Sigmoid colon (tissue), 7 donors: ENCODE measurements around the gene RSPRY1. TPM values are rescaled to one million over a fixed set of nuclear protein-coding genes. Genes with fewer than 3 reads are reported as not detected.

Experiments
- DNase-seq: peaks from one replicate; pipeline ENCODE4 v3.0.0-alpha.2; 2019
- H3K27ac ChIP-seq, 4 donors: fragments of 200-600 bp; sonication (generic); one replicate each; pipeline ENCODE4 v1.5.1; 2016 to 2019; ENCODE audit warnings: mild to moderate bottlenecking in 1 of 4
- H3K27me3 ChIP-seq, 3 donors: fragments of 200-600 bp; sonication (generic); one replicate each; pipeline ENCODE4 v1.5.1; 2019; ENCODE audit warnings: mild to moderate bottlenecking in 1 of 3
- H3K36me3 ChIP-seq, 4 donors: fragments of 200-600 bp; sonication (generic); one replicate each; pipeline ENCODE4 v1.5.1; 2016 to 2019
- H3K4me1 ChIP-seq, 4 donors: fragments of 200-600 bp; sonication (generic); one replicate each; pipeline ENCODE4 v1.5.1; 2017 to 2019
- H3K4me3 ChIP-seq, 4 donors: fragments of 200-600 bp; sonication (generic); one replicate each; pipeline ENCODE4 v1.5.1; 2017 to 2019; ENCODE audit warnings: mild to moderate bottlenecking in 2 of 4, moderate library complexity in 1 of 4
- H3K9me3 ChIP-seq, 4 donors: fragments of 200-600 bp in 3 of 4; sonication (generic) in 3 of 4; one replicate each; pipeline versions ENCODE4 v1.5.1 to v1.6.1; 2013 to 2019
- EP300 ChIP-seq, 4 donors: sonication (generic); formaldehyde crosslinking; IDR thresholded peaks; one replicate each; pipeline ENCODE4 v1.6.1; 2017; ENCODE audit warnings: antibody characterized with exemption in 4 of 4
- POLR2A ChIP-seq, 2 donors: fragments of 450-650 bp; IDR thresholded peaks; one replicate each; pipeline ENCODE4 v1.6.1; 2016; ENCODE audit warnings: antibody characterized with exemption in 2 of 2, mild to moderate bottlenecking in 2 of 2, moderate library complexity in 2 of 2
- POLR2AphosphoS5 ChIP-seq, 4 donors: sonication (generic); formaldehyde crosslinking; IDR thresholded peaks; one replicate each; pipeline ENCODE4 v1.6.1; 2017; ENCODE audit warnings: antibody characterized with exemption in 4 of 4
- WGBS, 2 donors: extraction: QIAGEN DNeasy Blood & Tissue Kit; methylation state at CpG; one replicate each; pipeline ENCODE4 v1.1.7; 2013; 5-methylcytosine and 5-hydroxymethylcytosine counted together
- intact Hi-C: fragments of 100-400 bp; cut with DNase I; formaldehyde crosslinking; loops from one replicate; pipeline ENCODE4 v1.15.1; 2023
- polyA plus RNA-seq, 3 donors: library from polyadenylated mRNA; stranded (reverse); fragments of 200-250 nt; gene quantifications; one replicate each; pipeline ENCODE4 v1.2.3, GENCODE V29; 2013
- total RNA-seq, 4 donors: library from RNA; depleted of rRNA; stranded (reverse); fragments of >200 nt; gene quantifications; one replicate each; pipeline ENCODE4 v1.1.0, GENCODE V29; 2016
- TF ChIP-seq, protein P1 (sequence below), 4 experiments: fragments of 450-650 bp in 3 of 4; fragments of 200-600 bp in 1 of 4; IDR thresholded peaks; one replicate each; pipeline ENCODE4 v1.5.1; 2016 to 2019; ENCODE audit warnings: antibody characterized with exemption in 4 of 4, mild to moderate bottlenecking in 3 of 4, moderate library complexity in 2 of 4
- donor health status: healthy with polysubstance abuse.
- donor health status: Bipolar disorder and iron deficiency.
- donor health status: healthy.

Gene RSPRY1
- total and polyA plus RNA-seq, 7 donors = 12.6 to 42.7 (median 30.6) TPM

DNA sequence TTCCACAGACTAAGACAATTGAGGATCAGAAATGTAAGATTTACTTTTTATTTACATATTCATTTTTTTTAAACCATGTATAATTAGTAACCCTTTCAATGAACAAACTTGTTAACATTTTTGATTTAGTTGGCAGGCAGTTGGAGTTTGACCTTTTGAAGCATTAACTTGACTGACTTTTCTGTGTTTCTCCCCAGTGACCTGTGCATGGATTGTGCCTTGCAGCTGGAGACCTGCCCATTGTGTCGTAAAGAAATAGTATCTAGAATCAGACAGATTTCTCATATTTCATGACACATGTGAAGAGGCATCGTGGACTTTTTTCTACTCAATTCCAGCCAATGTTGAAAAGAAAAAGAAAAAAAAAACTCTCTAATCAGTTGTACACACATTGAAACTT, 52.6 kb downstream of the RSPRY1 start:
- Histone ChIP-seq H3K4me3 (no peak overlapping the region), H3K4me1 (no peaks in the 10 kb centered on the region), H3K9me3 (no peaks in the 10 kb centered on the region), H3K27ac (no peak overlapping the region), H3K36me3 (peaks cover 12 to 69% (median 25%) of the 10 kb centered on the region in 4 donors), H3K27me3 (no peaks in the 10 kb centered on the region)
- intact Hi-C loops = no loop called here
- 59 to 84% methylated on average over 2 of the region's 2 CpGs for WGBS, 2 donors
- DNase-seq = no peak
- TF ChIP-seq, protein P1, sequence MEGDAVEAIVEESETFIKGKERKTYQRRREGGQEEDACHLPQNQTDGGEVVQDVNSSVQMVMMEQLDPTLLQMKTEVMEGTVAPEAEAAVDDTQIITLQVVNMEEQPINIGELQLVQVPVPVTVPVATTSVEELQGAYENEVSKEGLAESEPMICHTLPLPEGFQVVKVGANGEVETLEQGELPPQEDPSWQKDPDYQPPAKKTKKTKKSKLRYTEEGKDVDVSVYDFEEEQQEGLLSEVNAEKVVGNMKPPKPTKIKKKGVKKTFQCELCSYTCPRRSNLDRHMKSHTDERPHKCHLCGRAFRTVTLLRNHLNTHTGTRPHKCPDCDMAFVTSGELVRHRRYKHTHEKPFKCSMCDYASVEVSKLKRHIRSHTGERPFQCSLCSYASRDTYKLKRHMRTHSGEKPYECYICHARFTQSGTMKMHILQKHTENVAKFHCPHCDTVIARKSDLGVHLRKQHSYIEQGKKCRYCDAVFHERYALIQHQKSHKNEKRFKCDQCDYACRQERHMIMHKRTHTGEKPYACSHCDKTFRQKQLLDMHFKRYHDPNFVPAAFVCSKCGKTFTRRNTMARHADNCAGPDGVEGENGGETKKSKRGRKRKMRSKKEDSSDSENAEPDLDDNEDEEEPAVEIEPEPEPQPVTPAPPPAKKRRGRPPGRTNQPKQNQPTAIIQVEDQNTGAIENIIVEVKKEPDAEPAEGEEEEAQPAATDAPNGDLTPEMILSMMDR (IDR thresholded peaks at IDR 0.05) = no peak
- no peak for TF ChIP-seq POLR2A (IDR thresholded peaks at IDR 0.05)
- TF ChIP-seq EP300 (IDR thresholded peaks at IDR 0.05) = no peak
- TF ChIP-seq POLR2AphosphoS5 (IDR thresholded peaks at IDR 0.05) = no peak

DNA sequence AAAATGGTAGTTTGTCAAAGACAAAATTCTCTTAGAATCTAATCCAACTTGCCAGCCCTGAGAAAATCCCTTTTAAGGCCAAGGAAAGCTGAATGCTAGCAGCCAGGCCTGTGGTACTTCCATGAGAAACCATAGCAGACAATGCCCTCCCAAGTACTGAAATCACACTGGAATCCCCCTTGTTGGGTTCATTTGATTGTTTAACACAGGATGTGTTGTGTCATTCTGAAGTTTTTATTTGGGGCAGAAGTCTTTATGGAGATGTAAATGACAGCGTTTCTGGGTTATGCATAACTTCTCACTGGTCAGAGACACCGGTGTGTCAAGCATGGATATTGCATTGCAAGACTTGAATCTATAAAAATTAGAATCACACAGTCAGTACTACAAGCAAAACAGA, 53.0 kb downstream of the RSPRY1 start:
- TF ChIP-seq EP300 (IDR thresholded peaks at IDR 0.05) (no peak), POLR2A (IDR thresholded peaks at IDR 0.05) (no peak)
- TF ChIP-seq, protein P1 (IDR thresholded peaks at IDR 0.05) = no peak
- Histone ChIP-seq H3K36me3 (peaks cover 11 to 65% (median 21%) of the 10 kb centered on the region in 4 donors), H3K4me1 (peaks cover 0 to 1% (median under 1%) of the 10 kb centered on the region in 4 donors), H3K4me3 (no peak overlapping the region), H3K27ac (no peak overlapping the region), H3K9me3 (no peaks in the 10 kb centered on the region), H3K27me3 (no peaks in the 10 kb centered on the region)
- 69 to 71% methylated on average over 2 of the region's 2 CpGs for WGBS, 2 donors
- intact Hi-C loops = no loop called here
- DNase-seq = no peak

DNA sequence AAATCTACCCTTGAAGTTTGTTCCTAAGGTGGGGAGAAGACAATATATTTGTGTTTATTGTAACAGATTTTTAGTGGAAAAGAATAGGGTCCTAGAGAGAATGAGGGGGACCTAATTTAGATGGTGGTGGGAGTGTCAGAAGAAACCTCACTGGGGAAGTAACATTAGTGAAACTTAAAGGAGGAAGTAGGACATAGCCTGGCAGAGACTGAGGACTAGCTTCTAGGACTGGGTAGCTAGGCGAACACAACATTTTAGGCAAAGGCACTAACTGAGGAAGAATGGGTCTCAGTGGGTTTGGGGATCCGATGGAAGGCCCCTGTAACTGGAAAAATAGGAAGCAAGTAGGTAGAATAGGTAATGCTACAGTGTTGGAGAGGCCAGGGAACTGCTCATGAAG, 54.7 kb downstream of the RSPRY1 start:
- intact Hi-C loops = no loop called here
- no peak overlapping the region for H3K27ac ChIP-seq
- no peak overlapping the region for H3K4me3 ChIP-seq
- H3K27me3 ChIP-seq = no peaks in the 10 kb centered on the region
- peaks cover 0 to 6% (median 4%) of the 10 kb centered on the region in 4 donors for H3K4me1 ChIP-seq
- TF ChIP-seq, protein P1 (IDR thresholded peaks at IDR 0.05) = no peak
- TF ChIP-seq EP300 (IDR thresholded peaks at IDR 0.05) = no peak
- no peak for TF ChIP-seq POLR2A (IDR thresholded peaks at IDR 0.05)
- TF ChIP-seq POLR2AphosphoS5 (IDR thresholded peaks at IDR 0.05) = no peak
- whole genome bisulfite sequencing, 2 donors = 74 to 88% methylated on average over 2 of the region's 2 CpGs
- H3K36me3 ChIP-seq = peaks cover under 1 to 47% (median 12%) of the 10 kb centered on the region in 4 donors
- H3K9me3 ChIP-seq = no peaks in the 10 kb centered on the region
- DNase-seq = no peak

DNA sequence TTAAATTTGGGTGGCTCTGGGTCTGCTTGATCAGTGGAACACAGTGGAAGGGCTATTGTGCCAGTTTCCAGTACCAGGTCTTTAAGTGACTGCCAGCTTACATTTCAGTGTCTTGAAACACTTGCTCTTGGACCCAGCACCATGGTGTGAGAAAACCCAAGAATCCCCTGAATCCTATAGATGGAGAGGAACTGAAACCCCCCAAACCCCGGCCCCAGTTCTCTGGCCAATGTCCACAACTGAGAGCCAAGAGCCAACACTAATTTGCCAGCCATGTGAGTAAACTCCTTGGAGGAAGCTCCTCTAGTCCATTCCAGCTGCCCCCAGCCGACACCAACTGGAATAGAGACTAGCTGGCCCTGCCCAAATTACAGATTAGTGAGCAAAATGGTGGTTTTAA, 56.5 kb downstream of the RSPRY1 start:
- DNase-seq = no peak
- Histone ChIP-seq H3K36me3 (peaks cover 0 to 41% (median 16%) of the 10 kb centered on the region in 4 donors), H3K4me3 (no peak overlapping the region), H3K27ac (no peak overlapping the region), H3K4me1 (peaks cover 0 to 14% (median 8%) of the 10 kb centered on the region in 4 donors), H3K9me3 (no peaks in the 10 kb centered on the region), H3K27me3 (no peaks in the 10 kb centered on the region)
- intact Hi-C loops = no loop called here
- no peak for TF ChIP-seq POLR2AphosphoS5 (IDR thresholded peaks at IDR 0.05)
- TF ChIP-seq, protein P1 (IDR thresholded peaks at IDR 0.05) = no peak
- no peak for TF ChIP-seq EP300 (IDR thresholded peaks at IDR 0.05)
- TF ChIP-seq POLR2A (IDR thresholded peaks at IDR 0.05) = no peak
- WGBS, 2 donors = 92 to 96% methylated on average over 2 of the region's 2 CpGs

DNA sequence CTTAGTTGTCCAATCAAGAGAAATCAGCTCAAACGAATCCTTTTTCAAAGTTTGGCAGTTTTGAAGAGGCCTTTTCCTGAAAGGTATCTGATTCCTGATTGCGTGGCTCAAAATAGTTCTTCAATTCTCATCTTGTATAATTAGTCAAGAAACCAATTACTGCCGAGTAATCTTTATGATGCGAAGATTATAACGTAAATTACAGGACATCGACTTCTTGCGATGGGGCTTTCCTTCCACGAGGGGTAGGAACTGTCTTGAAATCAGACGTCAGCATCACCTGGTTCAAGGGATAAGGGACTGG, 58.3 kb downstream of the RSPRY1 start:
- 5 to 9% methylated on average over 9 of the region's 9 CpGs for WGBS, 2 donors
- Histone ChIP-seq H3K36me3 (peaks cover 6 to 40% (median 22%) of the 10 kb centered on the region in 4 donors), H3K9me3 (no peaks in the 10 kb centered on the region), H3K27me3 (no peaks in the 10 kb centered on the region), H3K4me1 (peaks cover 0 to 14% (median 8%) of the 10 kb centered on the region in 4 donors), H3K4me3 (peak overlapping the region; percentile 62 to 90 (median 86)), H3K27ac (peak overlapping the region; percentile 93 to 96 (median 94))
- no peak for DNase-seq
- intact Hi-C loops = loop anchor here (1.0 kb wide), 1 partner anchor 57 kb away; no protein-coding TSS in a partner anchor
- TF ChIP-seq POLR2A (IDR thresholded peaks at IDR 0.05) = no peak
- TF ChIP-seq, protein P1 (IDR thresholded peaks at IDR 0.05) = no peak
